Left ventricle myocardium superior (tissue), 1 donor: ENCODE data around the gene GFM2. TPM values are rescaled to one million over a fixed set of nuclear protein-coding genes. Genes with fewer than 3 reads are reported as not detected.
A peak's percentile ranks its signal among the peaks of the same experiment; 100 is the strongest.
"Not testable (repeated sequence)": the region's sequence is repeated elsewhere in the genome, so short reads cannot be mapped to it uniquely, and the experiment has no call there.

Experiments used
- ATAC-seq: fragments of 200-7000 bp; cut with Tn5 transposase; one replicate; pipeline ENCODE4 v1.9.1; 2020; ENCODE audit warnings: mild to moderate bottlenecking, moderate library complexity
- DNase-seq: peaks from one replicate; pipeline ENCODE4 v3.0.0-alpha.2; 2020
- intact Hi-C: fragments of 100-400 bp; cut with micrococcal nuclease; formaldehyde crosslinking; loops from one replicate; pipeline ENCODE4 v1.11.0; 2022
- long read RNA-seq: library from polyadenylated mRNA; unstranded; transcript quantifications from one replicate; pipeline ENCODE4 v2.0.0, GENCODE V29; 2021
- total RNA-seq: library from RNA; stranded (reverse); fragmentation: NEBNext Ultra II Directional; extraction: Animal tissue kit (Norgen Biotek cat#: 25700); gene quantifications from one replicate; pipeline ENCODE4 v1.2.1, GENCODE V29; 2021
- donor health status: DM: no; HTN: yes; CAD: no; lungs with severe emphysema.

Gene GFM2, protein sequence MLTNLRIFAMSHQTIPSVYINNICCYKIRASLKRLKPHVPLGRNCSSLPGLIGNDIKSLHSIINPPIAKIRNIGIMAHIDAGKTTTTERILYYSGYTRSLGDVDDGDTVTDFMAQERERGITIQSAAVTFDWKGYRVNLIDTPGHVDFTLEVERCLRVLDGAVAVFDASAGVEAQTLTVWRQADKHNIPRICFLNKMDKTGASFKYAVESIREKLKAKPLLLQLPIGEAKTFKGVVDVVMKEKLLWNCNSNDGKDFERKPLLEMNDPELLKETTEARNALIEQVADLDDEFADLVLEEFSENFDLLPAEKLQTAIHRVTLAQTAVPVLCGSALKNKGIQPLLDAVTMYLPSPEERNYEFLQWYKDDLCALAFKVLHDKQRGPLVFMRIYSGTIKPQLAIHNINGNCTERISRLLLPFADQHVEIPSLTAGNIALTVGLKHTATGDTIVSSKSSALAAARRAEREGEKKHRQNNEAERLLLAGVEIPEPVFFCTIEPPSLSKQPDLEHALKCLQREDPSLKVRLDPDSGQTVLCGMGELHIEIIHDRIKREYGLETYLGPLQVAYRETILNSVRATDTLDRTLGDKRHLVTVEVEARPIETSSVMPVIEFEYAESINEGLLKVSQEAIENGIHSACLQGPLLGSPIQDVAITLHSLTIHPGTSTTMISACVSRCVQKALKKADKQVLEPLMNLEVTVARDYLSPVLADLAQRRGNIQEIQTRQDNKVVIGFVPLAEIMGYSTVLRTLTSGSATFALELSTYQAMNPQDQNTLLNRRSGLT
- total RNA-seq, result 41.1 TPM
- long read RNA-seq, transcript GFM2-201 (21 exons, 3,249 nt), result major isoform, 75 of 98 reads
- long read RNA-seq, transcript GFM2-202 (20 exons, 2,856 nt), result minor isoform, 5 of 98 reads
- long read RNA-seq, partial matches to known transcripts, result 12 of 98 reads
- long read RNA-seq, other reads (novel, unspliced or antisense), result 6 of 98 reads

DNA sequence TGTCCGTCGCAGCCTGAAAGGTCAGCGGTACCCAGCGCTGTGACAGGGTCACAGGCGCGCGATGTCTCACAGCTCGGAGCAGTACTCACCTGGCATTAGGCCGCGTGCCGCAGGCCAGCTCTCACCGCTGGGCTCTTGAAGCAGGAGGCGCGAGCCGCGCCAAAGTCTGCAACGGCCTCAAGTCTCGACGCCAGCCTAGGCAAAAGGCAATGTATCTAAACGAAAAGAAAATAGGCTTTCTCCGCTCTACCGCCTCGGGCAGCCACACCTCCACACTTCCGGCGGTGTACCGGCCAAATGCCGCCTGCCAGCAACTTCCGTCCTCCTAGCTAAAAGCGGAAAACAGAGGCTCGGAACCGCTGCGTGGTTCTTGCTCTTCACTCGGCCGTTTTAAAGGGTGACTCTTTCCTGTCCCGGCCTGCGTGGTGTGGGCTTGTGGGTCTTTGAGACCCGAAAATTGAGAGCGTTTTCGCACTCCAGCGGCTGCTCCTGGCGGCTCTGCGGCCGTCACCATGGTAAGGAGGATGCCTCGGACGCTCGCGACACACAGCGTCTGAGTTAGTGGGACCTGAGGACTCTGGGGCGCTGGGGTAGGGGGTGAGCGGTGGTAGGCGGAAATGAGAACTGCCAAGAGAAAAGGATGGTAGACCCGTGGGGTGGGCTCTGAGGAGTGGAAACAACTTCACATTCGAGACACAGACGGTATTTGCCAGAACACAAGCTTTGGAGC is at the start of gene GFM2, which contains the start of gene NSA2:
GFM2 (minus strand) TSS at position 269 of the 730 bp plus-strand sequence. CDS start 3,375 bp downstream, outside the sequence.
NSA2 (plus strand) TSS at position 401 of the 730 bp plus-strand sequence; CDS start at position 513, 112 bp downstream.
- peak; percentile 100 for ATAC-seq
- DNase-seq, result peak; percentile 94
- intact Hi-C loops, result no loop called here

DNA sequence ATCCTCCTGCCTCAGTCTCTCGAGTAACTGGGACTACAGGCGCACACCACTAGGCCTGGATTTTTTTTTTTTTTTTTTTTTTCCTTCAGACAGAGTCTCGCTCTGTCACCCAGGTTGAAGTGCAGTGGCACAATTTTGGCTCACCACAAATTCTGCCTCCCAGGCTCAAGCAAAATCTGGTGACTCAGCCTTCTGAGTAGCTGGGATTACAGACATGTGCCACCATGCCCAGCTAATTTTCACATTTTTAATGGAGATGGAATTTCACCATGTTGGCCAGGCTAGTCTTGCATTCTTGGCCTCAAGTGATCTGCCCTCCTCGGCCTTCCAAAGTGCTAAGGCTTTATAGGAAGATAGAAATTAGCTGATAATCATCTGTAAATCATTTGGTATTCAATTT is 44.0 kb upstream of the GFM2 start:
- ATAC-seq (no peak), DNase-seq (no peak)
- intact Hi-C loops, result no loop called here

DNA sequence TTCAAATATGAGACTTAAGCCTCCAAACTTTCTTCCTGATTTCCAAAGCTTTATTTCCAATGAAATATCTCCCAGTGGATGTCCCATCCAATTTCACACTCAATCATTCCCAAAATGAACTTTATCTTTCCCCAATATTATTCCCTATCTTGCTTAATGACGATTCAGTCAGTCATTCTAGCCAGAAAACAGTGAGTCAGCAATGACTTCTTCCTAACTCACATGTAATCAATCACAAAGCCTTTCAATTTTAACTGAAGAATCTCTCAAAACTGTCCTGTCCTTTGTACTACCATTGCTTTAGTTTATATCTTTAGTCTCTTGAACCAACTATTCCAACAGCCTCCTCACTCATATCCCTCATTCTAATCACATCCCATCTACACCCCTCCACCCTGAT is 35.0 kb upstream of the GFM2 start:
- ATAC-seq (no peak), DNase-seq (no peak)
- intact Hi-C loops, result no loop called here

DNA sequence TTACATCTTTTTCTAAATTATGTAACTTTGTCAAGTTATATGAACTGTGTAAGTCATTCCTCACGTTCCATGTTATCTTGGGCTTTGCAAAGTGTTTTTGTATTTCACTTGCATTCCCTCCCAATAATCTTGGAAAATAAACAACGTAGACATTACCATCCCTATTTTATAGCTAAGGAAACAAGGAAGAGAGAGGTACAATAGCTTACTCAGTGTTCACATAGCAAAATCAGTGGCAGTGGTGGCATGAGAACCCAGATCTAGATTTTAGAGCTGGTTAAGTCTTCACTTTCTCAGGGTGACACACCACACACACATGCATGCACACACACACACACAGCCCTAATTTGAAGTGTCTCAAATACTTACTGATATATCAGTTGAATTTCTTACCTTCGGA is 34.3 kb upstream of the GFM2 start:
- intact Hi-C loops, result no loop called here
- DNase-seq (no peak), ATAC-seq (no peak)

DNA sequence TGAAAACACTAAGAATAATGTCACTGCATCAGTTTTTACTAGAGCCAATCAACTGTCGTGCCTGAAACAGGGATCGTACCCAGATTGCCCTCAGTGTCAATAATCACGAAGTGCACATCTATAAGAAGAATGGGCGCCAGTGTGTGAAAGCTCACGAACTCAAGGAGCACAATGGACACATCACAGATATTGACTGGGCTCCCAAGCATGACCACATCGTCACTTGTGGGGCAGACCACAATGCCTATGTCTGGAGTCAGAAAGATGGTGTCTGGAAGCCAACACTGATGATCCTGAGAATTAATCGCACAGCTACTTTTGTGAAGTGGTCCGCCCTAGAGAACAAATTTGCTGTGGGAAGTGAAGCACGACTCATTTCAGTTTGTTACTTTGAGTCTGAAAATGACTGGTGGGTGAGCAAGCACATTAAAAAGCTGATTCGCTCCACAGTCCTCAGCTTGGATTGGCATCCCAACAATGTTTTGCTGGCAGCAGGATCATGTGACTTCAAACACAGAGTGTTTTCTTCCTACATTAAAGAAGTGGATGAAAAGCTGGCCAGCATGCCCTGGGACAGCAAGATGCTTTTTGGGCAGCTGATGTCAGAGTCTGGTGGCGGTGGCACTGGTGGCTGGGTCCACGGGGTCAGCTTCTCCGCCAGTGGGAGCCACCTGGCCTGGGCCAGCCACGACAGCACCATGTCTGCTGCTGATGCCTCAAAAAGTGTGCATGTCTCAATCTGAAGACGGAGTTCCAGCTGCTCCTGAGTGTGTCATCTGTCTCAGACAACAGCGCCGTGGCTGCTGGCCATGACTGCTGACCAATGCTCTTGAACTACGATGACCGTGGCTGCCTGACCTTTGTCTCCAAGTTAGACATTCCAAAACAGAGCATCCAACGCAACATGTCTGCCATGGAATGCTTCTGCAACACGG is 32.3 kb upstream of the GFM2 start:
- ATAC-seq (no peak), DNase-seq (no peak)
- intact Hi-C loops, result no loop called here

DNA sequence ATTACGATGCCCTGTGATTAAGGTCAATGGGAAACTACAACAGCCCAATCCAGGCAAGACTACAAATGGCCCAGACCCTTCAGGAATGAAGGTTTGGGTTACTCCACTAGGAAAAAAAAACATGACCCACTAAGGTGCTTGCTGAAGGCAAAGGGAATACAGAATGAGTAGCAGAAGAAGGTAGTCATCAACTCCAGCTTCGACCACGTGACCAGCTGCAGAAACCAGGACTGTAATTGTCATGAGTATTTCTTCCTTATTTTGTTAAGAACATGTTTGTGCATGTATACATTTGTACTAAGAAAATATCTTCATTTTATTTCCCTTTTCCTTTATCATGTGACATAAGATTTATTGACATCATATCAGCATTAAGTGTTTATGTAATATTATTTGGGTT is 24.8 kb upstream of the GFM2 start:
- ATAC-seq, DNase-seq, intact Hi-C loops: not testable (repeated sequence)

DNA sequence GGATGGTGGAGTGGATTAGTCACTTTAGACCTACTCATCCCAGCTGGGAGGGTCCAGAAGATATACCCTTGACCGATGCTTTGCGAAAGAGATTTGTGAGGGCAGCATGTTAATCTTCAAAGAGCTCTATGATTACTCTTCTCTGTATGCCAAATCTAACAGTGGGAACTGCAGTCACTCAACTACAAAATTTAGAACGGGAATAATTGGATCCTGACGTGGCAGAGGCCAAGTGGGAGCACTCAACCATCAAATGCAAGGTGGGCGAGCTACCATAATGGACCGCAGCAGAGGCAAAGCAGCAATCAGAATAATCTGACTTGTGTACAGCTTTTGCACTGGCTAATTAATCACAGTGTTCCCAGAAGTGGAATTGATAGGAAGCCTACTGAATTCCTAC is 20.5 kb upstream of the GFM2 start:
- intact Hi-C loops, result no loop called here
- DNase-seq (no peak), ATAC-seq (no peak)

DNA sequence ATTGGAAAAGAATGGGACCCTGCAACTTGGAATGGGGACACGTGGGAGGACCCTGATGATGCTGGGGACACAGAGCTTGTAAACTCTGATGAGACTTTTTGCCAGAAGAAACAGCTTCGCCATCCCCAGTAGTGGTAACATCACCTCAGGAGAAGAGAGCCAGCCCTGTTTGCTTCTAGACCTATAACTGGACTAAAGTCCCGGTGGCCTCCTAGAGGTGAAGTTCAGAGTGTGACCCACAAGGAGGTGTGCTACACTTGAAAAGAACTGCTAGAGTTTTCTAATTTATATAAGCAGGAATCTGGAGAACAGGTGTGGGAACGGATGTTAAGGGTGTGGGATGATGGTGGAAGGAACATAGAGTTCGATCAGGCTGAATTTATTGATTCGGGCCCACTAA is 19.9 kb upstream of the GFM2 start:
- intact Hi-C loops, result no loop called here
- ATAC-seq (no peak), DNase-seq (no peak)

DNA sequence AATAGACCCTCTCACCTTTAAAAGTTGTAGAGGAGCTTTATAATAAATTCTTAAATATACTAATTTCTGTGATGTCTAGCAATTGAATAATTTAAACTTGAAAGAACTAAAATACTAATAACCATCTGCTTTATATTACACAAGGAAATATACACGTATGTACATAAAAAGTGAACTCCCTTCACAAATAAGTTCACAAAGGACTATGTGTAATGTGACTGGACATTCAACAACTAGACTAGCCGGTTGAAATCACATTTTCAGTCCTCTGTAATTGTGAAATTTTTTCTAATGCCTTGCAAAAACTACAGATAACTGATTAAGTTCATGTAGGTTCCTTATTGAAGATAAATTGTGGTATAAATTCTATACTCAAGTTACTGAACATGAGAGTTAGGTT is 11.7 kb upstream of the GFM2 start:
- intact Hi-C loops, result no loop called here
- DNase-seq, result no peak
- ATAC-seq, result no peak

DNA sequence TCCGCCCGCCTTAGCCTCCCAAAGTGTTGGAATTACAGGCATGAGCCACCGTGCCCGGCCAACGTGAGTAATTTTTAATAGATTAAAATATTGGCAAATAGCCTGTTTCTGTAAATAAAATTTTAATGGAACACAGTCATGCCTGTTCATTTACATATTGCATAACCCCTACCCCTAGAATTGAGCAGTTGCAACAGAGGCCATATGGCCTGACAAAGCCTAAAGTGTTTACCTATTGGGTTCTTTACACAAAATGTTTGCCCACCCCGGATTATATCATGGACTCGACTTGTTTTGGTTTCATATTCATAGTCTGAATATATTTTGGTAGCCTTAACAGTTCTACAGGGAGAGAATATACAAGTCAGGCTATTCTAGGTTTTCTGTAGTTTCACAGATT is 5.4 kb upstream of the GFM2 start:
- intact Hi-C loops, result no loop called here

DNA sequence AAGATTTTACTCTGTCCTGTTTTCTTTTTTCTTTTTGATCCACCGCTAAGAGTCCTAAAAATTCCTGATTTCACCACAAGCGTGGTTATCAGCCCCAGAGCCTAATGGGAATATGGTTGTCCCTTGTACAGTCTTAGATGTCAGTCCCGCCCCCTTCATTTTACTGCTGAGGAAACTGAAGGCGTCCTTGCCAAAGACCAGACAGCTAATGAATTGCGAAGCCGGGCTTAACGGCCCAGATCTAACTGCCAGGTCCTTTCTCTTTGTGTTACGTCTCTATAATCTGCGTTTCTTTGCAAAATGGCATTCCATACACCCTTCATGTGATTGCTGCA is 629 bp upstream of the GFM2 start:
- intact Hi-C loops, result no loop called here
- no peak for DNase-seq
- peak; percentile 9 for ATAC-seq

More for the DNA sequence above, 5.4 kb upstream of the GFM2 start:
- DNase-seq (no peak), ATAC-seq (no peak)

DNA sequence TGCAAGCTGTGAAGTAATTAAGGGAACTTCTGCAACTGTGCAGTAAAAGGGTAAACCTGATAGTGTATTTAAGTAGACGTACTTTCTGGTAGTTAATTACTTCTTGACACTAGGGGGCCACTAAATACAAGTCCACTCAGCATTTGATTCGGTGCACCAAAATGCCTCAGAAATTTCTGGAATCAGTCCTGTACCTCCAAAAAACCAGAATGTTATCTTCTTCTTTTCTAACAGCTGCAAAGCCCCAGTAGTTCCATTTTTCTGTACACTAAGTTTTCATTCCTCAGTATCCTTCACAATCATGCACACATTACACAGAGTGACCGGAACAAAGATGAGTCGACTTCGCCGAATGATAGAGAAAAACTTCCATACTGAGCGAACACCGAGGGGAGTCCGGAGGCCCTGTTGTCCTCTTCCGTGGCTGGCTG is 484 bp downstream of the GFM2 start:
- intact Hi-C loops, result no loop called here
- DNase-seq (no peak), ATAC-seq (peak; percentile 71)

DNA sequence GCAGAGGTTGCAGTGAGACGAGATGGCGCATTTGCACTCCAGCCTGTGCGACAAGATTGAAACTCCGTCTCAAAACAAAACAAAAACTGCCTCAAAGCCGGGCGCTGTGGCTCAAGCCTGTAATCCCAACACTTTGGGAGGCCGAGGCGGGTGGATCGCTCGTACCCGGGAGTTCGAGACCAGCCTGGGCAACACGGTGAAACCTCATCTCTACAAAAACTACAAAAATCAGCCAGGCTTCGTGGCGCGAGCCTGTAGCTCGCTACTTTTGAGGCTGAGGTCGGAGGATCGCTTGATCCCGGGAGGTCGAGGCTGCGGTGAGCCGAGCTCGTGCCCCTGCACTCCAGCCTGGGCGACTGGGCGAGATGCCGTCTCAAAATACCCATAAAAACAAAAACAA is 988 bp downstream of the GFM2 start:
- intact Hi-C loops, result no loop called here
- ATAC-seq, result no peak
- no peak for DNase-seq

DNA sequence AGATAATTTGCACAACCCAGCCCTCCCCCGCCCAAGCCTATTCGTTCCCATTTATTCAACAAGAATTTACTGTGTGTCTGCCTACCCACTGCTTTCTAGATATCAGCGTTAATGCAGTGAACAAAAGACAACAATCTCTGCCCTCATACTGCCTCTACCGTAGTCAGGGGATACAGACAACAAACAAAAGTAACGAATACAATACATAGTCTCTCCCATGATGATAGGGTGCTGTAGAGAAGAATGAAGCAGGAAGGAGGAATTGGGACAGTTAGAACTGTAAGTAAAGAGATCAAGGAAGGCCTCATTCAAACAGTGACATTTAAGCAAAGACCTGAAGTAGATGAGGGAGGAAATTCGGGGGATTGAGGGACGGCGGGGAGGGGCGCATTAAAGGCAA is 1.7 kb downstream of the GFM2 start:
- intact Hi-C loops, result no loop called here
- DNase-seq, result no peak
- no peak for ATAC-seq

DNA sequence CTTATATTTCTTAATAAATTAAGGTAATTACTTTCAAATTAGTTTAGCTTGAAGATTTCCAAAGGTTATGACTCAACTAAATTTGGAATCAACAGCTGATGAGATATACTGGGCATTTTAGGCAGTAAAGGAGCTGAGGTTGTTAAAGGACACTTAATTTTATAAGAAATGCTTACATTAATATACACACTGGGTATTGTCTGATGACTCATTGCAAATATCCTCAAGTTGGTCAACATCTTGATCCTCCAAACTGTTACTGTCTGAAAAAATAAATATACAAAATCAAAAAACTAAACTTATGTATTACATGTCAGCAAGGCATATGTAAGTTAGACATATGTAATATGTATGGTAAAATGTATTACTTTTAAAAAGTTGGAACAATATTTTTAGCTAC is 3.4 kb downstream of the GFM2 start:
- no peak for ATAC-seq
- DNase-seq, result no peak
- intact Hi-C loops, result no loop called here

DNA sequence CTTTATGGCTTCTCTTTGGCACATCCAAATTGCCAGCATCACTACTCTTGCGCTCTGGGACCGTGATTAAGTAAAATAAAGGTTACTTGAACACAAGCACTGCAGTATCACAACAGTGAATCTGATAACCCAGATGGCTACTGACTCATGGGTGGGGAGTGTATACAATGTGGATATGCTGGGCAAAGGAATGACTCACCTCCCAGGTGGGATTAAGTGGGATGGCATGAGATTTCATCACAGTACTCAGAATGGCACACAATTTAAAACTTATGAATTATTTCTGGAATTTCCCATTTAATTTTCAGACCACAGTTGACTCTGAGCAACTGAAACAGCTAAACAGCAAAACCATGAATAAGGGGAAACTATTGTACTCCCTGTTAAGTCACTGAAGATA is 4.3 kb downstream of the GFM2 start:
- DNase-seq (no peak), ATAC-seq (no peak)
- intact Hi-C loops, result no loop called here

DNA sequence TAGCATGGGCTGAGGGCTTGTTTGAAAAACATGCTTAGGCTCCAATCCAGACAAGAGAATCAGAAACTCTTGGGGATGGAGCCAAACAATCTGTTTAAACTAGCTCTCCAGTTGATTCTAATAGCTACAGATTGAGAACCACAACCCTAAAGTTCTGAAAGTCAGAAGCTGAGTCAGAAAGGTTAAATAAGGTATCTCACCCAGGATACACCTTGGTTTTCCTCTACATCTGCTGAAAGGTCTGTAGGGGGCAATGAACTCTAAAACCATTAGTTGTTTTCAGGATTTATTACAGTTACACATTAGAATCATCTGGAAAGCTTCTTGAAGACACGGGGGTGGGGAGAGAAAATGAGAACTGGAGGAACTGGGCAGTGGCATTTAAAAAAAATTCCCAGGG is 5.7 kb downstream of the GFM2 start:
- intact Hi-C loops, result no loop called here
- ATAC-seq, result no peak
- DNase-seq, result no peak

DNA sequence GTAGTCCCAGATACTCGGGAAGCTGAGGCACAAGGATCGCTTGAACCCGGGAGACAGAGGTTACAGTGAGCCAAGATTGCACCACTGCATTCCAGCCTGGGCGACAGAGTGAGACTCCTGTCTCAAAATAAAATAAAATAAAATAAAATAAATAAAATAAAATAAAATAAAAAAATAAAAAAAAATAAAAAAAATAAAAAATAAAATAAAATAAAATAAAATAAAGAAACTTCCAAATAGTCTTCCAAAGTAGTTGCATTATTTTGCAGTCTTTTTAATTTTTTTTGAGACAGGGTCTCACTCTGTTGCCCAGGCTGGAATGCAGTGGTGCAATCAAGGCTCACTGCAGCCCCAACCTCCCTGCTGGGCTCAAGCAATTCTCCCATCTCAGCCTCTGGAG is 18.2 kb downstream of the GFM2 start:
- DNase-seq, intact Hi-C loops, ATAC-seq: not testable (repeated sequence)

DNA sequence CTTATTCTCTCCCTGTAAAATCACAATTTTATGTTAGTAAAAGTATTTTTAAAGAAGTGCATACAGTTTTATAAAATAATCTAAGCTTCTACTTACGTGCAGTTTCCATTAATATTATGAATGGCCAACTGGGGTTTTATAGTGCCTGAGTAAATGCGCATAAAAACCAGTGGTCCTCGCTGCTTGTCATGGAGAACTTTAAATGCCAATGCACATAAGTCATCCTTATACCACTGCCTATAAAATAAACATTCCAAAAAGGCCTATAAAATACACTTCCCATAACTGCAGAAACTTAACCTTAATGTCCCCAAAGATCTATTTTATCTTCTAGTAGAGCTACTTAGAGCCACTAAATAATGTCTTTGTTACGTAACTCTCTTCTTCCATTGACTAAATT is 28.5 kb downstream of the GFM2 start:
- DNase-seq, result no peak
- ATAC-seq, result no peak
- intact Hi-C loops, result no loop called here
